Activated CD4-positive, CD25-positive, alpha-beta regulatory T cell treated with anti-CD3 and anti-CD28 coated beads, Interleukin-2, amount 50 U/mL, for 16 hours (primary cell): ENCODE measurements around the gene PGAM5.

Experiments
- DNase-seq: peaks from one replicate; pipeline ENCODE4 v3.0.0-alpha.2; 2020; ENCODE audit warnings: low read depth, low spot score

Gene PGAM5

GRCh38 chr12:132719141-132719953 is 8.7 kb downstream of the PGAM5 start:
- DNase-seq: no peak

GRCh38 chr12:132719954-132720324 is 9.3 kb downstream of the PGAM5 start:
- no peak for DNase-seq

- DNase-seq: no peak
Observed at GRCh38 chr12:132720606-132721345, 10.1 kb downstream of the PGAM5 start.

GRCh38 chr12:132723015-132723763 is 12.5 kb downstream of the PGAM5 start:
- DNase-seq: no peak

- no peak for DNase-seq
Observed at GRCh38 chr12:132723764-132724140, 13.1 kb downstream of the PGAM5 start.

- DNase-seq: no peak
Observed at GRCh38 chr12:132724506-132725241, 14.0 kb downstream of the PGAM5 start.

GRCh38 chr12:132726386-132726785 is 15.7 kb downstream of the PGAM5 start:
- DNase-seq: no peak

GRCh38 chr12:132727091-132727794 is 16.6 kb downstream of the PGAM5 start:
- DNase-seq: no peak

- no peak for DNase-seq
Observed at GRCh38 chr12:132728502-132728901, 17.9 kb downstream of the PGAM5 start.

- no peak for DNase-seq
Observed at GRCh38 chr12:132729541-132730320, 19.1 kb downstream of the PGAM5 start.

- DNase-seq: no peak
Observed at GRCh38 chr12:132730353-132730752, 19.7 kb downstream of the PGAM5 start.

GRCh38 chr12:132731574-132731973 is 20.9 kb downstream of the PGAM5 start:
- no peak for DNase-seq

- DNase-seq: no peak
Observed at GRCh38 chr12:132734206-132734605, 23.6 kb downstream of the PGAM5 start.

- DNase-seq: no peak
Observed at GRCh38 chr12:132735496-132735895, 24.9 kb downstream of the PGAM5 start.

GRCh38 chr12:132736378-132736777 is 25.7 kb downstream of the PGAM5 start:
- no peak for DNase-seq

- no peak for DNase-seq
Observed at GRCh38 chr12:132736913-132737312, 26.3 kb downstream of the PGAM5 start.

GRCh38 chr12:132739600-132740312 is 29.1 kb downstream of the PGAM5 start:
- no peak for DNase-seq

- no peak for DNase-seq
Observed at GRCh38 chr12:132740313-132740646, 29.6 kb downstream of the PGAM5 start.

- DNase-seq: no peak
Observed at GRCh38 chr12:132740652-132741051, 30.0 kb downstream of the PGAM5 start.

- DNase-seq: no peak
Observed at GRCh38 chr12:132741620-132742019, 31.0 kb downstream of the PGAM5 start.
